H1 (cell line): ENCODE measurements around the gene RSPH9. TPM values are rescaled to one million over a fixed set of nuclear protein-coding genes. Genes with fewer than 3 reads are reported as not detected.

Source experiments
- CTCF ChIA-PET: fragments of 300-600 bp; sonication (Branson Sonifier 250); formaldehyde crosslinking; loops from one replicate; lab custom pipeline; 2021; ENCODE audit not compliant: partially characterized antibody; lab: Charles Lee
- POLR2A ChIA-PET: fragments of 300-600 bp; sonication (Branson Sonifier 250); formaldehyde crosslinking; loops from one replicate; lab custom pipeline; 2021; ENCODE audit warnings: inconsistent platforms; ENCODE audit not compliant: partially characterized antibody; lab: Charles Lee
- DNase-seq, 2 experiments: peaks; one replicate each; pipeline versions ENCODE4 v3.0.0 to v3.0.0-alpha.2; 2010 to 2022; ENCODE audit warnings: low spot score in 2 of 2, low read depth in 1 of 2, mixed read lengths in 1 of 2
- FAIRE-seq: peaks from 2 replicates; lab custom pipeline; 2011; peaks lifted over from hg19 to GRCh38; lab: Jason Lieb, UNC
- H2AFZ ChIP-seq: 2 replicates; pipeline ENCODE4 v1.8.1; 2012; ENCODE audit warnings: low read length, inconsistent platforms
- H2AK5ac ChIP-seq: 2 replicates; pipeline ENCODE4 v1.6.1; 2013; ENCODE audit warnings: low read depth, low read length
- H2BK120ac ChIP-seq: replicated peaks from 2 replicates; pipeline ENCODE3; 2013; ENCODE audit warnings: low read depth, low read length, inconsistent platforms
- H2BK12ac ChIP-seq: 2 replicates; pipeline ENCODE4 v1.6.1; 2013; ENCODE audit warnings: low read depth, low read length
- H2BK15ac ChIP-seq: 2 replicates; pipeline ENCODE4 v1.6.1; 2013; ENCODE audit warnings: low read length
- H2BK20ac ChIP-seq: 2 replicates; pipeline ENCODE4 v1.6.1; 2013; ENCODE audit warnings: low read length
- H2BK5ac ChIP-seq: 2 replicates; pipeline ENCODE4 v1.6.1; 2013; ENCODE audit warnings: low read depth, low read length
- H3K14ac ChIP-seq: 2 replicates; pipeline ENCODE4 v1.6.1; 2013; ENCODE audit warnings: inconsistent platforms; ENCODE audit not compliant: insufficient read length
- H3K18ac ChIP-seq: 2 replicates; pipeline ENCODE4 v1.6.1; 2013; ENCODE audit warnings: low read length; ENCODE audit errors: extremely low read depth
- H3K23ac ChIP-seq: 2 replicates; pipeline ENCODE4 v1.6.1; 2013; ENCODE audit warnings: inconsistent platforms; ENCODE audit not compliant: insufficient read length
- H3K23me2 ChIP-seq: 2 replicates; pipeline ENCODE4 v1.6.1; 2013; ENCODE audit warnings: low read depth, low read length
- H3K27ac ChIP-seq: 2 replicates; pipeline ENCODE4 v1.6.1; 2011; ENCODE audit warnings: low read depth, low read length, inconsistent platforms
- H3K27me3 ChIP-seq, 4 experiments: replicated peaks in 1 of 4; 1 replicate in 1 of 4; 2 replicates in 3 of 4; pipeline versions ENCODE4 v1.6.1 to v1.8.1; 2011 to 2013; ENCODE audit warnings: low read length in 3 of 4, mild to moderate bottlenecking in 3 of 4, inconsistent platforms in 2 of 4, mixed read lengths in 2 of 4, moderate library complexity in 1 of 4; ENCODE audit not compliant: control insufficient read depth in 3 of 4, insufficient read depth in 3 of 4; ENCODE audit errors: extremely low read depth in 1 of 4
- H3K36me3 ChIP-seq, 4 experiments: 2 replicates each; pipeline versions ENCODE4 v1.6.1 to v1.8.1; 2011 to 2013; ENCODE audit warnings: mild to moderate bottlenecking in 4 of 4, low read length in 3 of 4, moderate library complexity in 2 of 4, control low read depth in 1 of 4, inconsistent platforms in 1 of 4; ENCODE audit not compliant: insufficient read depth in 4 of 4, control insufficient read depth in 2 of 4
- H3K4ac ChIP-seq: replicated peaks from 2 replicates; pipeline ENCODE3; 2013; ENCODE audit warnings: low read length, low read depth, mixed read lengths, inconsistent platforms; ENCODE audit not compliant: insufficient read length
- H3K4me1 ChIP-seq, 4 experiments: replicated peaks in 1 of 4; 1 replicate in 1 of 4; 2 replicates in 3 of 4; pipeline versions ENCODE4 v1.6.1 to v1.8.1; 2011 to 2013; ENCODE audit warnings: low read length in 3 of 4, inconsistent platforms in 2 of 4, mixed read lengths in 1 of 4; ENCODE audit not compliant: insufficient read depth in 4 of 4, control insufficient read depth in 3 of 4
- H3K4me2 ChIP-seq, 2 experiments: 2 replicates each; pipeline versions ENCODE4 v1.6.1 to v1.8.1; 2011 to 2013; ENCODE audit warnings: low read depth in 2 of 2, low read length in 2 of 2, control low read depth in 1 of 2, inconsistent platforms in 1 of 2, mild to moderate bottlenecking in 1 of 2; ENCODE audit not compliant: insufficient read depth in 1 of 2
- H3K4me3 ChIP-seq, 4 experiments: fragments of 200-600, 300-600 bp in 1 of 4; sonication (generic), shearing (Covaris generic), sonication (Bioruptor Twin) in 1 of 4; 2 replicates each; pipeline versions ENCODE4 v1.5.1 to v1.8.1; 2011 to 2016; ENCODE audit warnings: low read length in 4 of 4, low read depth in 3 of 4, control low read depth in 2 of 4, inconsistent platforms in 2 of 4, mild to moderate bottlenecking in 2 of 4, mixed read lengths in 1 of 4, moderate library complexity in 1 of 4; ENCODE audit not compliant: insufficient read depth in 2 of 4; ENCODE audit errors: extremely low read depth in 1 of 4
- H3K56ac ChIP-seq: replicated peaks from 2 replicates; pipeline ENCODE3; 2013; ENCODE audit warnings: low read depth, mild to moderate bottlenecking, mixed read lengths, low read length, inconsistent platforms; ENCODE audit not compliant: insufficient read length
- H3K79me1 ChIP-seq: 2 replicates; pipeline ENCODE4 v1.6.1; 2013; ENCODE audit warnings: low read depth, low read length, control low read depth
- H3K79me2 ChIP-seq, 2 experiments: 2 replicates each; pipeline versions ENCODE4 v1.6.1 to v1.8.1; 2012 to 2013; ENCODE audit warnings: low read length in 2 of 2, mild to moderate bottlenecking in 2 of 2, inconsistent platforms in 1 of 2; ENCODE audit not compliant: insufficient read depth in 2 of 2, control insufficient read depth in 1 of 2
- H3K9ac ChIP-seq, 4 experiments: replicated peaks in 1 of 4; 1 replicate in 1 of 4; 2 replicates in 3 of 4; pipeline versions ENCODE4 v1.6.1 to v1.8.1; 2011 to 2013; ENCODE audit warnings: low read depth in 3 of 4, low read length in 3 of 4, control low read depth in 2 of 4, mild to moderate bottlenecking in 2 of 4, moderate library complexity in 2 of 4, inconsistent platforms in 1 of 4; ENCODE audit errors: extremely low read depth in 1 of 4
- H3K9me3 ChIP-seq, 2 experiments: 2 replicates each; pipeline versions ENCODE4 v1.6.1 to v1.8.1; 2012 to 2013; ENCODE audit warnings: mild to moderate bottlenecking in 2 of 2, moderate library complexity in 2 of 2, control low read depth in 1 of 2, inconsistent platforms in 1 of 2, low read depth in 1 of 2, low read length in 1 of 2, mixed read lengths in 1 of 2; ENCODE audit not compliant: insufficient read depth in 2 of 2
- H4K20me1 ChIP-seq, 2 experiments: replicated peaks in 1 of 2; 2 replicates each; pipeline versions ENCODE3 to v1.8.1; 2011 to 2013; ENCODE audit warnings: inconsistent platforms in 2 of 2, low read length in 2 of 2, mild to moderate bottlenecking in 1 of 2; ENCODE audit not compliant: insufficient read depth in 2 of 2, control insufficient read depth in 1 of 2
- H4K5ac ChIP-seq: 2 replicates; pipeline ENCODE4 v1.6.1; 2013; ENCODE audit warnings: low read length, low read depth, mixed read lengths, inconsistent platforms; ENCODE audit not compliant: insufficient read length
- H4K8ac ChIP-seq: 2 replicates; pipeline ENCODE4 v1.8.0; 2013; ENCODE audit warnings: mild to moderate bottlenecking, moderate library complexity, low read length, inconsistent platforms; ENCODE audit not compliant: insufficient read depth; ENCODE audit errors: extremely low read depth
- H4K91ac ChIP-seq: replicated peaks from 2 replicates; pipeline ENCODE3; 2013; ENCODE audit warnings: low read length, mixed read lengths, inconsistent platforms; ENCODE audit not compliant: insufficient read length
- CBX8 ChIP-seq: fragments of 300-800, 300-1000 bp; sonication (generic); IDR thresholded peaks from 2 replicates; pipeline ENCODE4 v1.7.1; 2016; ENCODE audit warnings: low read depth, low read length, borderline replicate concordance
- KDM5A ChIP-seq: fragments of 200-600 bp; IDR thresholded peaks from 2 replicates; pipeline ENCODE4 v1.7.1; 2012; ENCODE audit warnings: mild to moderate bottlenecking, low read length, inconsistent platforms, mixed read lengths
- NANOG ChIP-seq: IDR thresholded peaks from 2 replicates; pipeline ENCODE4 v1.6.1; 2011; ENCODE audit warnings: low read length, low read depth, mild to moderate bottlenecking, inconsistent platforms; ENCODE audit not compliant: insufficient read depth, poor library complexity, severe bottlenecking
- POLR2A ChIP-seq, 2 experiments: IDR thresholded peaks; 1 replicate in 1 of 2; 2 replicates in 1 of 2; pipeline ENCODE4 v1.6.1; 2011; ENCODE audit warnings: low read depth in 2 of 2, low read length in 2 of 2, mild to moderate bottlenecking in 2 of 2; ENCODE audit errors: control extremely low read depth in 1 of 2
- WGBS, 2 experiments: shearing (Covaris generic) in 1 of 2; methylation state at CpG; one replicate each; pipeline versions ENCODE4 v1.1.6 to v1.1.7; 2013 to 2015; ENCODE audit warnings: low lambda C conversion rate in 2 of 2, mixed read lengths in 2 of 2, inconsistent platforms in 1 of 2, low coverage in 1 of 2, missing lambda C conversion rate in 1 of 2; ENCODE audit not compliant: insufficient replicate concordance in 2 of 2, insufficient coverage in 1 of 2, insufficient read length in 1 of 2; ENCODE audit errors: extremely low coverage in 1 of 2, missing lambda C conversion rate in 1 of 2; 5-methylcytosine and 5-hydroxymethylcytosine counted together
- polyA plus RNA-seq, 7 experiments: library from polyadenylated mRNA; depleted of rRNA in 3 of 7; stranded (reverse) in 5 of 7; unstranded in 2 of 7; fragments of >200 nt in 5 of 7; fragments of 200-250 nt in 2 of 7; gene quantifications; 1 replicate in 5 of 7; 2 replicates in 1 of 7; 4 replicates in 1 of 7; pipeline versions ENCODE4 v1.2.1 to v1.2.3, GENCODE V29; 2011 to 2013; ENCODE audit warnings: missing spikeins in 2 of 7, mixed read lengths in 2 of 7
- total RNA-seq: library from RNA; stranded (reverse); fragmentation: NEBNext Ultra II Directional; extraction: Animal tissue kit (Norgen Biotek cat#: 25700); gene quantifications from 2 replicates; pipeline ENCODE4 v1.2.1, GENCODE V29; 2021

The RSPH9 gene
- total and polyA plus RNA-seq, 2 of the 8 experiments (the other 6 are each of a cell fraction or from before 2014, with no cell fraction given) = 0.15 to 0.23 TPM

DNA sequence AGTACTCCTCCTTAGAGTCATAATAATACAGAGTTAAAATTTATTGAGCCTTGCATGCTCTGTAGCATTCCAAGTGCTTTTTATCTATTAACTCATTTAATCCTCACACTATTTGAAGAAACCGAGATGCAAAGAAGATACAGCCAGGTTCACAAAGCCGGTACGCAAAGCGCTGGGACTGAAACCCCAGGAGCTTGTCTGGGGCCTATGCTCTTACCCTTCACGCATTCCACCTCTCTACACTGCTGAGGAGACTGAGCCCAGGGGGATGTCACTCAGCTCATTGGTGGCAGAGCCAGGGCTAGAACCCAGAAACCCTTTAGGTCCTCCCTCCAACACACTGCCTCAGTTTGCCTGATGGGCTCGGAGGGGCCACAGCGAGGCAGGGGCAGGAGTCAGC, 62.4 kb downstream of the RSPH9 start:
- TF ChIP-seq KDM5A (no peak), CBX8 (no peak), POLR2A (IDR thresholded peaks at IDR 0.05; ENCODE audit: control extremely low read depth in 1 of 2, low read depth in 2 of 2, low read length in 2 of 2) (no peak), NANOG (no peak)
- H3K9me3 ChIP-seq = no peaks in the 10 kb centered on the region
- no peaks in the 10 kb centered on the region for H3K79me1 ChIP-seq
- no peaks in the 10 kb centered on the region for H3K36me3 ChIP-seq
- H2BK20ac ChIP-seq = 0 out of 2 replicates have a peak overlapping the region, but pooled peaks have one; percentile 61
- ChIA-PET POLR2A (interaction anchor here (2.8 kb wide), 1 partner anchor 63 kb away, joined by 14 read pairs; the partner anchor contains the start of gene VEGFA), CTCF (interaction anchor here (0.7 to 0.8 kb wide), 3 partner anchors 17 to 40 kb away, joined by 3 read pairs; no protein-coding TSS in a partner anchor)
- no peak overlapping the region for H3K4me3 ChIP-seq
- no peak overlapping the region for H2AK5ac ChIP-seq
- no peak overlapping the region for H3K9ac ChIP-seq
- FAIRE-seq = no peak
- no peak overlapping the region for H3K4me2 ChIP-seq
- H2BK15ac ChIP-seq = no peak overlapping the region
- no peak overlapping the region for H3K23ac ChIP-seq
- H3K56ac ChIP-seq = no peak overlapping the region
- H4K5ac ChIP-seq = no peak overlapping the region
- no peak overlapping the region for H2BK5ac ChIP-seq
- no peak overlapping the region for H3K4ac ChIP-seq
- H3K23me2 ChIP-seq = peaks cover 4% of the 10 kb centered on the region; the same call in 1 of the 2 replicates
- no peak overlapping the region for H3K27ac ChIP-seq
- H4K20me1 ChIP-seq = no peaks in the 10 kb centered on the region
- WGBS, 2 experiments = 92% methylated on average over 7 of the region's 7 CpGs; no CpG with 5 or more reads in 1 of the 2 experiments
- peaks cover 12 to 25% (median 13%) of the 10 kb centered on the region in 4 experiments for H3K4me1 ChIP-seq
- no peak for DNase-seq
- H4K91ac ChIP-seq = no peak overlapping the region
- no peak overlapping the region; the same call in 1 of the 2 replicates for H3K18ac ChIP-seq
- no peak overlapping the region for H4K8ac ChIP-seq
- no peak overlapping the region for H2AFZ ChIP-seq
- no peaks in the 10 kb centered on the region for H3K79me2 ChIP-seq
- no peak overlapping the region for H3K14ac ChIP-seq
- no peak overlapping the region for H2BK120ac ChIP-seq
- no peaks in the 10 kb centered on the region for H3K27me3 ChIP-seq
- H2BK12ac ChIP-seq = no peak overlapping the region
